A673 (cell line): Measurements from ENCODE around the gene LCE3C.

Experiments used
- EZH2 ChIP-seq: fragments of 200-600 bp; sonication (generic); IDR thresholded peaks from 2 replicates; pipeline ENCODE4 v1.6.1; 2017; ENCODE audit warnings: borderline replicate concordance, low read depth, mild to moderate bottlenecking, mixed read lengths, antibody characterized with exemption, low read length; ENCODE audit not compliant: poor library complexity, severe bottlenecking
- TF ChIP-seq, protein P1 (sequence below): fragments of 300-800, 200-600 bp; sonication (generic); conservative IDR thresholded peaks from 2 replicates; pipeline ENCODE4 v1.5.1; 2017; ENCODE audit warnings: low read depth, mild to moderate bottlenecking, antibody characterized with exemption, low read length, moderate library complexity, mixed read lengths

DNA sequence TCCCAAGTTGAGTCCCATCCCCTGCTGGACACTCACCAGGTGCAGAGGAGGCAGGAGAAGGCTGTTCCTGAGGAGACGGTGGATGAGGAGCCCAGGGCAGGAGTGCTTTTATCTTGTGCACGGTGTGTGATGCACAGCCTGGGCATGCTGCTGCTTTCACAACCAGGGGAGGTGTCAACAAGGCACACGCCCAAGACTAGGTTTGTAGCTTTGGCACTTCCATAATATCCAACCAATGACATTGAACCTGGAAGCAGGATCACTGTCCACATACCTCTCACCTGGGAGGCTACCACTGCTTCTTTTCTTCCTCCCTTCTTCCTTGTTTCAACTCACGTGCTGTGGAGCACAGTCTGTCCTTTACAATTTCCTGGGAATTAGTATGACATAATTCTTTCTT is 19.6 kb upstream of the LCE3C start, which contains the start of gene LCE3D:
- no peak for TF ChIP-seq EZH2
- TF ChIP-seq, protein P1, sequence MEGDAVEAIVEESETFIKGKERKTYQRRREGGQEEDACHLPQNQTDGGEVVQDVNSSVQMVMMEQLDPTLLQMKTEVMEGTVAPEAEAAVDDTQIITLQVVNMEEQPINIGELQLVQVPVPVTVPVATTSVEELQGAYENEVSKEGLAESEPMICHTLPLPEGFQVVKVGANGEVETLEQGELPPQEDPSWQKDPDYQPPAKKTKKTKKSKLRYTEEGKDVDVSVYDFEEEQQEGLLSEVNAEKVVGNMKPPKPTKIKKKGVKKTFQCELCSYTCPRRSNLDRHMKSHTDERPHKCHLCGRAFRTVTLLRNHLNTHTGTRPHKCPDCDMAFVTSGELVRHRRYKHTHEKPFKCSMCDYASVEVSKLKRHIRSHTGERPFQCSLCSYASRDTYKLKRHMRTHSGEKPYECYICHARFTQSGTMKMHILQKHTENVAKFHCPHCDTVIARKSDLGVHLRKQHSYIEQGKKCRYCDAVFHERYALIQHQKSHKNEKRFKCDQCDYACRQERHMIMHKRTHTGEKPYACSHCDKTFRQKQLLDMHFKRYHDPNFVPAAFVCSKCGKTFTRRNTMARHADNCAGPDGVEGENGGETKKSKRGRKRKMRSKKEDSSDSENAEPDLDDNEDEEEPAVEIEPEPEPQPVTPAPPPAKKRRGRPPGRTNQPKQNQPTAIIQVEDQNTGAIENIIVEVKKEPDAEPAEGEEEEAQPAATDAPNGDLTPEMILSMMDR: no peak
